Erythroblast (primary cell): ENCODE measurements around the gene WDR48.

Experiments
- GATA1 ChIP-seq: IDR thresholded peaks from 2 replicates; pipeline ENCODE4 v1.6.1; 2011; ENCODE audit warnings: low read depth, mild to moderate bottlenecking, control low read depth, low read length, moderate library complexity
- POLR2A ChIP-seq: IDR thresholded peaks from 2 replicates; pipeline ENCODE4 v1.6.1; 2011; ENCODE audit warnings: mild to moderate bottlenecking, low read length

DNA sequence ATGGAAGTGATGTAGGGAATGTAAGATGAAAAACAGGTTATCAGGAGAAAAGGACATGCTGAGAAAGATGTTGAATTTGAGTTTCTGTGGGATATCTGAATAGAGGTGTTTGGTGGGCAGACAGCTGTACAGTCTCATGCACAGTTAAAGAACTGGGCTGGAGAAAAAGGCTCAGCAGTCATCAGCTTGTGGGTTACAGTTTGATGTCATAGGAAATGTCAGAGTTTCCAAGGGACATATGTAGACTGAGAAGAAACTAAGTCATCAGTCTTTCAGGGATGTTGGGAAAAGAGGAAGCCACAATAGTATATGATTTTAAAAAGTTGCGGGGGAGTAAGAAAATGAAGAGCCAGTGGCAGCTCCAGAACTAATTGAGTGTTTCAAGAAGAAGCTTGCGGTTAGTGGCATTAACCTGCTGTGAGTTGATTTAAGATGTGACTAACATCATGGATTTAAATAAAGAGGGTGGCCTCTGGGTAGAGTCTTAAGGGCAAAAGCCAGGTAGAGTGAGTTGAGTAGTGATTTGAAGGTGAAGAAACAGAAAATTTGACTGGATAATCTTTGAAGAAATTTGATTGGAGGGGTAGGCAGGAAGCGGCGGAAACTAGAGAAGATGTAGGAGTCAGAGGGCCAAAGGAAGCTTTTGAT, 31.0 kb downstream of the WDR48 start:
- no peak for TF ChIP-seq POLR2A
- no peak for TF ChIP-seq GATA1
